Rectal smooth muscle tissue (tissue), 1 donor: ENCODE results near the gene ASF1A.

Experiments used
- H3K27ac ChIP-seq: one replicate; pipeline ENCODE4 v1.7.0; 2013; ENCODE audit warnings: low read depth, low read length, inconsistent platforms
- H3K27me3 ChIP-seq: one replicate; pipeline ENCODE4 v1.7.0; 2013; ENCODE audit warnings: low read length; ENCODE audit not compliant: control insufficient read depth, insufficient read depth
- H3K36me3 ChIP-seq: one replicate; pipeline ENCODE4 v1.7.0; 2013; ENCODE audit warnings: low read length; ENCODE audit not compliant: control insufficient read depth, insufficient read depth
- H3K4me1 ChIP-seq: one replicate; pipeline ENCODE4 v1.7.0; 2013; ENCODE audit warnings: low read length; ENCODE audit not compliant: control insufficient read depth, insufficient read depth
- H3K4me3 ChIP-seq: one replicate; pipeline ENCODE4 v1.7.0; 2013; ENCODE audit warnings: low read length
- H3K9ac ChIP-seq: one replicate; pipeline ENCODE4 v1.7.0; 2013; ENCODE audit warnings: low read length

ASF1A gene

DNA sequence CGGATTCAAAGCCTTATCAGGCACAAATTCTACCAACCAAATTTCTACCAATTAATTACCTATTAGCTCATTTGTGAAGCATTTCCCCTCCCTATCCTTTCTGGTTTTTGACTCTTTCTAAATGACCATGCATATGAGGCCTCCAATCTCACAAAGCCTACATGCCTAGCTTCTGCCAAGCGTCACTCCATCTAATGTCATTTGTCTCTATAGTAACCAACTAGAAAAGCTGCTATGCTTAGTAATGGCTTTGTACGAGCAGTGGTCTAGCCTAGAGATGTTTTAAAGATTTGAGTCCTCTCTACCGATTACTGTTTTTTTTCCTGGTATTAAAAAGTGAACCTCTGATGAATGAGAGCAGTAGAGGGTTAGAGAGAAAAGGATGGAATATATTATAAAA is 4.8 kb upstream of the ASF1A start:
- Histone ChIP-seq H3K27ac (no peak overlapping the region), H3K4me3 (no peak overlapping the region), H3K4me1 (peaks cover 2% of the 10 kb centered on the region), H3K27me3 (no peaks in the 10 kb centered on the region), H3K9ac (no peak overlapping the region), H3K36me3 (no peaks in the 10 kb centered on the region)

DNA sequence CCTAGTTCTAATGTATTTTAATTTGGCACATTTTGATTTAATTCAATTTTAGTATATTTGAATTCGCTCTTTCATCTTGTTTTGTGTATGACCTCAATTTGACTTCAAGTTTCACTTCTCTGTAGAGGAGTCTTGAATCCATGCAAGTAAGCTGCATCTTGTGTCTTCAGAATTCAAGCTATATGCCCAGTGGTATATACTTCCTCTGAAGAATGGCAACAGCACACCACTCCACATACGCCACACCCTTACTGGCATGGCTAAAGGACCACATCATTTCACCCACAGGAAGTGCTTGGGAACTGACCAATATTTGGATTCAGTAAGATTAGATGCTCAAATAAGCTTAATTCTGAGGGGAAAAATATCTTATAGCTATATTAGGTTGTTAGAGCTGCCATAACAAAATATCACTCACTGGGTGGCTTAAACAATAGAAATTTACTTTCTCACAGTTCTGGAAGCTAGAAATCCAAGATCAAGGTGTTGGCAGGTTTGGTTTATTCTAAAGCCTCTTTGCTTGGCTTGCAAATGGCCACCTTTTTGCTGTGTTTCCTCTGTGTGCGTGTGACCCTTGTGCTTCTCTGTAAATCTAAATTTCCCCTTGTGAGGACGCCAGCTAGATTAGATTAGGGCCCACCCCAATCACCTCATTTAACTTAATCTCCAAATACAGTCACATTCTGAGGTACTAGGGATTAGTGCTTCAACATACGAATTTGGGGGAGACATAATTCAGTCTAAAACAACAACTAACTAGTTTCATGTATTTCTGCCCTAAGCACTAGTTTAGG is 2.8 kb upstream of the ASF1A start:
- H3K4me3 ChIP-seq, result no peak overlapping the region
- H3K27me3 ChIP-seq, result no peaks in the 10 kb centered on the region
- H3K9ac ChIP-seq, result no peak overlapping the region
- no peak overlapping the region for H3K27ac ChIP-seq
- no peaks in the 10 kb centered on the region for H3K36me3 ChIP-seq
- peaks cover 7% of the 10 kb centered on the region for H3K4me1 ChIP-seq

DNA sequence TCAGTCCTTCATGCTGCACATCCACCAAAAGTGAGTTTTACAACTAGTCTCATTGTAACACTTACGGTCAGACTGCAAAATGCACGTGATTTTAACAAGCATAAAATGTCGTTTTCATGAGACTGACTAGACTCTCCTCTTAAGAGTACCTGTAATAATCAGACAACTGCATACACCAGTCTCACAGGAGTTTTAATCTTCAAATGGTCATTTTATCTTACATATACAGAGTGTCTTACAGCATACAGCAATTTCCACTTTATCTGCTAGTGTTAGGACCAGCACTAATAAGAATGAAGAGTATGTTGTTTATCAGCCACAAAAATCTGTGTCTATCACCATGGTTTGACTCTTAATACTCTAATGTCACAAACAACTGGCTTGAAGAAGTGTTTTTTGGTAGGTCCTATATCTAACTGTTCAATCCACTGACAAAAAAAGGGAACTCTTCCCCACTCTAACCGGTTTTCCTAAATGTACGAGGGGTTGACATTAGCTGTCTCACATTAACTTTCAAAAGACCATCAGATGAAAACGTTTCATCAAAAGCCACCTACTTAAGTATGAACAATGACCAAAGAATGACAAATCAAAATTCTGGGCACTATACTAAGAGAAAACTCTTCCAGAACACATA is 1.5 kb upstream of the ASF1A start:
- Histone ChIP-seq H3K4me1 (peaks cover 7% of the 10 kb centered on the region), H3K4me3 (peak overlapping the region; percentile 83), H3K27ac (peak overlapping the region; percentile 79), H3K36me3 (no peaks in the 10 kb centered on the region), H3K27me3 (no peaks in the 10 kb centered on the region), H3K9ac (no peak overlapping the region)

GRCh38 chr6:118893064-118893806 is 717 bp upstream of the ASF1A start:
- peak overlapping the region; percentile 83 for H3K4me3 ChIP-seq
- H3K9ac ChIP-seq, result peak overlapping the region; percentile 63
- H3K36me3 ChIP-seq, result no peaks in the 10 kb centered on the region
- H3K27ac ChIP-seq, result peak overlapping the region; percentile 79
- no peaks in the 10 kb centered on the region for H3K27me3 ChIP-seq
- peaks cover 7% of the 10 kb centered on the region for H3K4me1 ChIP-seq

GRCh38 chr6:118894425-118895260 is 691 bp downstream of the ASF1A start:
- peak overlapping the region; percentile 37 for H3K9ac ChIP-seq
- H3K27ac ChIP-seq, result peak overlapping the region; percentile 92
- no peaks in the 10 kb centered on the region for H3K27me3 ChIP-seq
- peak overlapping the region; percentile 76 for H3K4me3 ChIP-seq
- H3K4me1 ChIP-seq, result peaks cover 7% of the 10 kb centered on the region
- H3K36me3 ChIP-seq, result peaks cover 2% of the 10 kb centered on the region

DNA sequence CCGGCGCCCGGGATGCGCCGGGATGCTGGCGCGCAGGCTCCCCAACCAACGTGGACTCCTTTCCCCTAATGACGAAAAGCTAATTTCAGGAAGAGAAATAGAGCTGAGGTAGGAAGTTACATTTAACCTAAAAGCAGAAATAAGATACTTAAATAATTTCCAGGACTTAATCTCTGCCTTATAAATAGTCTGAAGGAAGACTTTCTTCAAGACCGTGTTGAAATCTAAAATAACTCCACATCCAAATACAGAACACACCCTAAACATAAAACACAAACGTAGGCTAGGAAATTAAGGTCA is 1.3 kb downstream of the ASF1A start:
- peak overlapping the region; percentile 92 for H3K27ac ChIP-seq
- H3K36me3 ChIP-seq, result peaks cover 2% of the 10 kb centered on the region
- H3K9ac ChIP-seq, result peak overlapping the region; percentile 37
- peak overlapping the region; percentile 76 for H3K4me3 ChIP-seq
- no peaks in the 10 kb centered on the region for H3K27me3 ChIP-seq
- peaks cover 7% of the 10 kb centered on the region for H3K4me1 ChIP-seq

DNA sequence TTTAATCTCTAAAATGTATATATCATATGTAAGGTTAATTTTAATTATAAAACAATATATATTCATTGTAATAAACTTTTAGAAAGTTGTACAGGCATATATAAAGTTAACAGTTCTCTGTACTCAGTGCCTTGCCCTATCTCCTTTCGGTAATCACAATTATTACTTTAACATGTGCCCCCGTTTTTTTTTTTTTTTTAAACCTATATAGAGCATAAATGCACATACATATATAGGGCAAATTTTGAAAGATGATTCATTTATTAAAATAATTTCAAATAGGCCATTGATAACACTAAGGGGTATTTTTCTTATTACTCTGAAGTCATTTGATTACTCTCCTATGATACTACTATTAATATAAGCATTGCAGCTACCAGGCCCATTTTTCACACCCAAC is 1.9 kb downstream of the ASF1A start:
- Histone ChIP-seq H3K27me3 (no peaks in the 10 kb centered on the region), H3K4me1 (peaks cover 7% of the 10 kb centered on the region), H3K9ac (no peak overlapping the region), H3K27ac (no peak overlapping the region), H3K4me3 (no peak overlapping the region), H3K36me3 (peaks cover 2% of the 10 kb centered on the region)

DNA sequence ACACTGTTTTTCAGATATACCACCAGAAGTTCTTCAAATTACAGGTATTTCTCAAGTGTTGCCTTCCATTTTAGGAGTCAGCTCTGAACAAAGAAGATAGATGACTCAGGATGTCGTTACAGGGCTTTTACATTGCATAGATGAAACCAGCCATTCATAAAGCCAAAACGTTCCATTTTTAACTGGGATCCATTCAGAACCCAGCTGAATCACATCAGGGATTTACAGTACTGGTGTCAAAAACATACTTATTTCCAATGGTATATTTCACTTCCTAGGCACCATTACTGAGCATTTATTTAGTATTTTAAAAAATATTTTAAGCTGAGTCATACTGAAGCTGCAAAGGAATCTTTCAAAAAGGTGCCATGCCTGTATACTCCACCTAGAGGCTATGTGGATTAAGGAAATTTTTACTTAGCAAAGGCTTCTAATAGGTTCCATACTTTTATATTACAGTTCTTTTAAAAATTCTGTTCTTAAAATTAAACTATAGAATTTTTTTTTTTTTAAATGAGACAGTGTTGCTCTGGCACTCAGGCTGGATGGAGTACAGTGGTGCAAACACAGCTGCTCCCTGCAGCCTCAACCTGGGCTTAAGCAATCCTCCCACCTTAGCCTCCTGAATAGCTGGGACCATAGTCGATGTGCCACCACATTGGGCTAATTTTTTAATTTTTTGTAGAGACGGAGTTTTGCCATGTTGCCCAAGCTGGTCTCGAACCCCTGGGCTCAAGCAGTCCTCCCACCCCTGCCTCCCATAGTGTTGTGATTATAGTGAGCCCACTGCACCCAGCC is 2.6 kb downstream of the ASF1A start:
- Histone ChIP-seq H3K27ac (no peak overlapping the region), H3K4me3 (no peak overlapping the region), H3K27me3 (no peaks in the 10 kb centered on the region), H3K36me3 (peaks cover 2% of the 10 kb centered on the region), H3K4me1 (peaks cover 6% of the 10 kb centered on the region), H3K9ac (no peak overlapping the region)

DNA sequence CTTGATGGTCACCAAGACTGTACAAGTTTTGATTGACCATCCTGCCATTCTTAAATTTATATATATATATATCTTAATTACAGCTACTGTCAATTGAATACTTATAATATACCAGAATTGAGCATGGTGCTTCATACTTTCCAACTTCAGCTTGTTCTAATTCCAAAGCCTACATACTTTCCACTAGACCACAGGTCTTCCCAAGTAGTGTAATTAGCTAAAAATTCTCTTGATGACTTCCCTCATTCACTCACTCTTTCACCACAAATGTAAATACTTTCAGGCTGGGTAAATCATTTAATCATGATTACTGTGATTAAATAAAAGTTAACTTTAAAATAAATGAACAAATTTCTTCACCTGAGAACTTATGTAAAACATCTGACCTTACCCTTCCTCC is 3.4 kb downstream of the ASF1A start:
- Histone ChIP-seq H3K4me1 (peaks cover 5% of the 10 kb centered on the region), H3K4me3 (no peak overlapping the region), H3K27me3 (no peaks in the 10 kb centered on the region), H3K27ac (no peak overlapping the region), H3K9ac (no peak overlapping the region), H3K36me3 (peaks cover 2% of the 10 kb centered on the region)

DNA sequence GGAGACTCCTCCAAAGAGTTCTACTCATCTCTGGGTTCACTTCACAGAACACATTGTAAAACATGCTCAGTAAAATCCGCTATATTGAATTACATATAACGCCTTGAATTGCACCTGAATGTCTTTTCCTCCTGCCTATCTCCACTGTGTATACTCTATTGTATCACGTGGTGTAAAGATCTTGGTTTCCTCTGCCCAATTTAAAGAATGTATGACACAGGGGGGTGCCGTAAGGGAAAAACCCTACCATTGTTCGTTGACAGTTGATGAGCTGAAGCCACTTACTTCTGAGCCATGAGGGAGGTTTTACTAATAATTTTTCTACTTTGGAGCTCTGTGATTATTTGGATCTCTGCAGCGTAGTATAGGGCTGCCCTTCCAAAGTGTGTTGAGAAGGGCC is 6.0 kb downstream of the ASF1A start:
- Histone ChIP-seq H3K36me3 (peaks cover 2% of the 10 kb centered on the region), H3K27me3 (no peaks in the 10 kb centered on the region), H3K9ac (no peak overlapping the region), H3K4me1 (peaks cover 5% of the 10 kb centered on the region), H3K27ac (no peak overlapping the region), H3K4me3 (no peak overlapping the region)

DNA sequence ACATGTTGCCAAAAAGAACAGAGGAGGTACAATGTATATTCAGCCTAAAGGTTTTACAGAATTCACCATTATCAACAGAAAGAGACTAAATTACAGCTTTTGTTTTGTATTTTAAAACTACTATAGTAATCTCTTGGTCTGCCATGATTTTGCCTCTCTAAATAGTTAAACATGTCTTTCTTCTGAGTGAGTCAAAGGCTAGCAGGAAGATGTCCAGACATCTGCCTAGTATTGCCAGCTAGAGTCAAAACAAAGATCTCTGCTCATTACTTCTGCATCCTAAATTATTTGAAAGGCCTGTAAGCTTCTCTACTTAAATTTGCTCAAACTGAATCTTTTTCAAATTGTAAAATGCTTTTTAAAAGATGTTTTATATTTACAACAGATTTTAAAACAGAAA is 8.8 kb downstream of the ASF1A start:
- Histone ChIP-seq H3K27ac (no peak overlapping the region), H3K27me3 (no peaks in the 10 kb centered on the region), H3K9ac (no peak overlapping the region), H3K36me3 (peaks cover 7% of the 10 kb centered on the region), H3K4me1 (no peaks in the 10 kb centered on the region), H3K4me3 (no peak overlapping the region)
